ENCODE measurements around the gene ME1. TPM values are rescaled to one million over a fixed set of nuclear protein-coding genes. Genes with fewer than 3 reads are reported as not detected.

The ME1 gene
- total RNA-seq, 3 donors from 2014 or later = 2.6 to 10.4 (median 7.3) TPM

GRCh38 chr6:83385473-83385872, 45.4 kb downstream of the ME1 start:
- DNase-seq = no peak
- Histone ChIP-seq H3K36me3 (ENCODE audit: low read depth) (no peaks in the 10 kb centered on the region), H3K4me3 (no peak overlapping the region), H3K9me3 (no peaks in the 10 kb centered on the region), H3K4me1 (ENCODE audit: low read depth) (no peaks in the 10 kb centered on the region)
- no peak for TF ChIP-seq CTCF (IDR thresholded peaks at IDR 0.05)
- intact Hi-C loops (cut with DNase I, micrococcal nuclease) = no loop called here
- ATAC-seq = no peak

GRCh38 chr6:83384751-83385150, 46.1 kb downstream of the ME1 start:
- Histone ChIP-seq H3K9me3 (no peaks in the 10 kb centered on the region), H3K4me3 (no peak overlapping the region), H3K36me3 (ENCODE audit: low read depth) (no peaks in the 10 kb centered on the region), H3K4me1 (ENCODE audit: low read depth) (no peaks in the 10 kb centered on the region)
- DNase-seq = no peak
- intact Hi-C loops (cut with DNase I, micrococcal nuclease) = no loop called here
- TF ChIP-seq CTCF (IDR thresholded peaks at IDR 0.05) = no peak
- ATAC-seq = no peak

GRCh38 chr6:83381949-83382348, 48.9 kb downstream of the ME1 start:
- Histone ChIP-seq H3K4me1 (ENCODE audit: low read depth) (no peaks in the 10 kb centered on the region), H3K36me3 (ENCODE audit: low read depth) (no peaks in the 10 kb centered on the region), H3K9me3 (no peaks in the 10 kb centered on the region), H3K4me3 (no peak overlapping the region)
- ATAC-seq = no peak
- DNase-seq = no peak
- TF ChIP-seq CTCF (IDR thresholded peaks at IDR 0.05) = no peak
- intact Hi-C loops (cut with DNase I, micrococcal nuclease) = no loop called here

GRCh38 chr6:83378621-83379388, 52.0 kb downstream of the ME1 start:
- DNase-seq = no peak
- TF ChIP-seq CTCF (IDR thresholded peaks at IDR 0.05) = no peak
- intact Hi-C loops (cut with DNase I, micrococcal nuclease) = no loop called here

GRCh38 chr6:83371423-83371822, 59.4 kb downstream of the ME1 start:
- DNase-seq (no peak), ATAC-seq (no peak)
- Histone ChIP-seq H3K36me3 (ENCODE audit: low read depth) (no peaks in the 10 kb centered on the region), H3K4me3 (no peak overlapping the region), H3K9me3 (no peaks in the 10 kb centered on the region), H3K4me1 (ENCODE audit: low read depth) (no peaks in the 10 kb centered on the region)
- intact Hi-C loops (cut with DNase I, micrococcal nuclease) = no loop called here
- no peak for TF ChIP-seq CTCF (IDR thresholded peaks at IDR 0.05)

More at GRCh38 chr6:83378621-83379388, 52.0 kb downstream of the ME1 start:
- H3K9me3 ChIP-seq = no peaks in the 10 kb centered on the region
- ATAC-seq = no peak
- no peaks in the 10 kb centered on the region for H3K36me3 ChIP-seq (ENCODE audit: low read depth)
- H3K4me3 ChIP-seq = no peak overlapping the region
- no peaks in the 10 kb centered on the region for H3K4me1 ChIP-seq (ENCODE audit: low read depth)
